Keratinocyte (primary cell): ENCODE measurements around the gene SETBP1. TPM values are rescaled to one million over a fixed set of nuclear protein-coding genes. Genes with fewer than 3 reads are reported as not detected.

Experiments
- DNase-seq: peaks from one replicate; pipeline ENCODE4 v3.0.0-alpha.2; 2011; ENCODE audit warnings: low read depth, missing footprints, low spot score
- FAIRE-seq: peaks from 2 replicates; lab custom pipeline; 2011; peaks lifted over from hg19 to GRCh38; lab: Jason Lieb, UNC
- H2AFZ ChIP-seq: 2 replicates; pipeline ENCODE4 v1.6.0; 2012; ENCODE audit warnings: low read length, control low read depth, inconsistent platforms; ENCODE audit not compliant: control insufficient read depth
- H3K27ac ChIP-seq: 2 replicates; pipeline ENCODE4 v1.5.1; 2011; ENCODE audit warnings: low read length; ENCODE audit not compliant: control insufficient read depth, insufficient read depth
- H3K27me3 ChIP-seq: 3 replicates; pipeline ENCODE4 v1.6.0; 2011; ENCODE audit warnings: low read length; ENCODE audit not compliant: control insufficient read depth, insufficient read depth; ENCODE audit errors: extremely low read depth
- H3K36me3 ChIP-seq, 2 experiments: 2 replicates in 1 of 2; 3 replicates in 1 of 2; pipeline ENCODE4 v1.5.1; 2011; ENCODE audit warnings: low read length in 2 of 2, mild to moderate bottlenecking in 1 of 2; ENCODE audit not compliant: control insufficient read depth in 2 of 2, insufficient read depth in 2 of 2; ENCODE audit errors: extremely low read depth in 1 of 2
- H3K4me1 ChIP-seq: 3 replicates; pipeline ENCODE4 v1.5.1; 2011; ENCODE audit warnings: low read length; ENCODE audit not compliant: control insufficient read depth, insufficient read depth; ENCODE audit errors: extremely low read depth
- H3K4me2 ChIP-seq: 3 replicates; pipeline ENCODE4 v1.6.0; 2011; ENCODE audit warnings: low read depth, low read length; ENCODE audit not compliant: control insufficient read depth, insufficient read depth; ENCODE audit errors: extremely low read depth
- H3K4me3 ChIP-seq, 3 experiments: fragments of 200-600 bp in 1 of 3; sonication (generic) in 1 of 3; 2 replicates in 2 of 3; 3 replicates in 1 of 3; pipeline ENCODE4 v1.5.1; 2011 to 2016; ENCODE audit warnings: low read length in 3 of 3, mild to moderate bottlenecking in 3 of 3, control low read depth in 2 of 3, inconsistent platforms in 1 of 3, low read depth in 1 of 3, mixed read lengths in 1 of 3, mixed run types in 1 of 3, moderate library complexity in 1 of 3; ENCODE audit not compliant: control insufficient read depth in 2 of 3, insufficient read depth in 2 of 3; ENCODE audit errors: extremely low read depth in 1 of 3
- H3K79me2 ChIP-seq: 2 replicates; pipeline ENCODE4 v1.6.0; 2012; ENCODE audit warnings: low read length; ENCODE audit not compliant: control insufficient read depth, insufficient read depth
- H3K9ac ChIP-seq: 3 replicates; pipeline ENCODE4 v1.6.0; 2011; ENCODE audit warnings: low read length; ENCODE audit not compliant: control insufficient read depth, insufficient read depth; ENCODE audit errors: extremely low read depth
- H3K9me1 ChIP-seq: 3 replicates; pipeline ENCODE4 v1.6.0; 2011; ENCODE audit warnings: low read length; ENCODE audit not compliant: control insufficient read depth, insufficient read depth; ENCODE audit errors: extremely low read depth
- H3K9me3 ChIP-seq: 2 replicates; pipeline ENCODE4 v1.5.1; 2012; ENCODE audit warnings: low read depth, low read length; ENCODE audit not compliant: control insufficient read depth
- H4K20me1 ChIP-seq: 3 replicates; pipeline ENCODE4 v1.6.0; 2011; ENCODE audit warnings: low read length; ENCODE audit not compliant: control insufficient read depth, insufficient read depth; ENCODE audit errors: extremely low read depth
- CTCF ChIP-seq, 3 experiments: IDR thresholded peaks in 1 of 3; conservative IDR thresholded peaks in 1 of 3; optimal IDR thresholded peaks in 1 of 3; 2 replicates in 2 of 3; 3 replicates in 1 of 3; pipeline versions ENCODE3 to v1.5.1; 2011; ENCODE audit warnings: low read length in 3 of 3, mild to moderate bottlenecking in 3 of 3, moderate library complexity in 2 of 3, control low read depth in 1 of 3, inconsistent platforms in 1 of 3; ENCODE audit not compliant: insufficient read depth in 2 of 3; ENCODE audit errors: extremely low read depth in 1 of 3
- EZH2 ChIP-seq: IDR thresholded peaks from one replicate; pipeline ENCODE4 v1.6.1; 2012; ENCODE audit warnings: inconsistent platforms, mild to moderate bottlenecking, low read length, moderate library complexity
- dilution Hi-C: fragments of 300-500 bp; cut with MboI; formaldehyde crosslinking; loops from one replicate; pipeline ENCODE4 v1.7.0; 2020; ENCODE audit warnings: low sequenced_read_pairs; ENCODE audit not compliant: extremely low pct_ligation_motif_present
- polyA plus RNA-seq, 5 experiments: library from polyadenylated mRNA; depleted of rRNA in 3 of 5; stranded (reverse) in 3 of 5; stranded (forward) in 1 of 5; unstranded in 1 of 5; fragments of >200 nt; gene quantifications; 1 replicate in 1 of 5; 2 replicates in 3 of 5; 3 replicates in 1 of 5; pipeline versions ENCODE4 v1.2.1 to v1.2.3, GENCODE V29; 2011 to 2012; ENCODE audit warnings: missing spikeins in 2 of 5, low read depth in 1 of 5, low replicate concordance in 1 of 5

SETBP1 gene
- polyA plus RNA-seq, 1 donor (not counting 4 experiments of a cell fraction or from before 2014, with no cell fraction given), result 3.3 TPM

GRCh38 chr18:44704135-44704789 is 23.6 kb downstream of the SETBP1 start:
- Histone ChIP-seq H4K20me1 (no peaks in the 10 kb centered on the region), H3K36me3 (peaks cover 4 to 6% of the 10 kb centered on the region in 2 experiments), H3K27ac (no peak overlapping the region), H2AFZ (no peak overlapping the region), H3K4me2 (no peak overlapping the region), H3K4me1 (peaks cover 5% of the 10 kb centered on the region), H3K9me3 (no peaks in the 10 kb centered on the region), H3K4me3 (no peak overlapping the region), H3K27me3 (no peaks in the 10 kb centered on the region), H3K9ac (no peak overlapping the region), H3K9me1 (no peaks in the 10 kb centered on the region), H3K79me2 (no peaks in the 10 kb centered on the region)
- DNase-seq, result no peak
- no peak for TF ChIP-seq EZH2
- TF ChIP-seq CTCF (optimal IDR thresholded peaks at IDR 0.05 in 1 of 3, IDR thresholded peaks at IDR 0.05 in 1 of 3, conservative IDR thresholded peaks at IDR 0.05 in 1 of 3; ENCODE audit: extremely low read depth in 1 of 3, insufficient read depth in 2 of 3, low read length in 3 of 3), result no peak
- FAIRE-seq, result no peak
- dilution Hi-C loops, result no loop called here

GRCh38 chr18:44705075-44705675 is 24.5 kb downstream of the SETBP1 start:
- Histone ChIP-seq H3K4me1 (peaks cover 5% of the 10 kb centered on the region), H3K79me2 (peaks cover 2% of the 10 kb centered on the region)

More at GRCh38 chr18:44705075-44705675, 24.5 kb downstream of the SETBP1 start:
- DNase-seq (no peak), FAIRE-seq (no peak)
- no peaks in the 10 kb centered on the region for H3K9me1 ChIP-seq
- H3K9ac ChIP-seq, result no peak overlapping the region
- H3K4me2 ChIP-seq, result no peak overlapping the region
- H3K4me3 ChIP-seq, result no peak overlapping the region
- H3K27me3 ChIP-seq, result no peaks in the 10 kb centered on the region
- peaks cover 5 to 6% of the 10 kb centered on the region in 2 experiments for H3K36me3 ChIP-seq
- no peaks in the 10 kb centered on the region for H3K9me3 ChIP-seq
- TF ChIP-seq EZH2 (no peak), CTCF (optimal IDR thresholded peaks at IDR 0.05 in 1 of 3, IDR thresholded peaks at IDR 0.05 in 1 of 3, conservative IDR thresholded peaks at IDR 0.05 in 1 of 3; ENCODE audit: extremely low read depth in 1 of 3, insufficient read depth in 2 of 3, low read length in 3 of 3) (no peak)
- no peak overlapping the region for H3K27ac ChIP-seq
- no peaks in the 10 kb centered on the region for H4K20me1 ChIP-seq
- dilution Hi-C loops, result no loop called here
- H2AFZ ChIP-seq, result no peak overlapping the region
